GM19452 (cell line): ENCODE results near the gene DUS1L.
"Not testable (repeated sequence)": the region's sequence is repeated elsewhere in the genome, so short reads cannot be mapped to it uniquely, and the experiment has no call there.

Source experiments
- ATAC-seq: cut with Tn5 transposase; IDR thresholded peaks from one replicate; pipeline ENCODE4 v1.9.1; 2021; ENCODE audit not compliant: unreplicated experiment

Gene DUS1L

GRCh38 chr17:82046903-82047302 lies 18.7 kb downstream of the DUS1L start:
- ATAC-seq: no peak

GRCh38 chr17:82045936-82046484 lies 19.6 kb downstream of the DUS1L start:
- no peak for ATAC-seq

GRCh38 chr17:82043507-82043906 lies 22.1 kb downstream of the DUS1L start:
- ATAC-seq: no peak

- no peak for ATAC-seq
Measured at GRCh38 chr17:82042649-82043048, 23.0 kb downstream of the DUS1L start.

GRCh38 chr17:82041144-82041814 lies 24.3 kb downstream of the DUS1L start:
- ATAC-seq: no peak

- no peak for ATAC-seq
Measured at GRCh38 chr17:82039695-82040299, 25.8 kb downstream of the DUS1L start.

- ATAC-seq: not testable (repeated sequence)
Measured at GRCh38 chr17:82038796-82039409, 26.7 kb downstream of the DUS1L start.

GRCh38 chr17:82037889-82038195 lies 27.8 kb downstream of the DUS1L start:
- no peak for ATAC-seq

GRCh38 chr17:82037092-82037888 lies 28.3 kb downstream of the DUS1L start, which contains the start of gene DCXR:
Gene DCXR, minus strand, starts transcription at chr17:82037697. Its CDS starts 15 bp downstream, at chr17:82037682.
- ATAC-seq: peak; percentile 78

- no peak for ATAC-seq
Measured at GRCh38 chr17:82036634-82037091, 28.9 kb downstream of the DUS1L start.

- no peak for ATAC-seq
Measured at GRCh38 chr17:82035956-82036633, 29.5 kb downstream of the DUS1L start.

GRCh38 chr17:82035488-82035887 lies 30.1 kb downstream of the DUS1L start:
- no peak for ATAC-seq

GRCh38 chr17:82034371-82035011 lies 31.1 kb downstream of the DUS1L start:
- no peak for ATAC-seq

GRCh38 chr17:82033359-82034085 lies 32.1 kb downstream of the DUS1L start:
- no peak for ATAC-seq

- ATAC-seq: no peak
Measured at GRCh38 chr17:82031885-82032627, 33.5 kb downstream of the DUS1L start.

GRCh38 chr17:82031303-82031884 lies 34.2 kb downstream of the DUS1L start, which contains the start of gene RAC3:
Gene RAC3, plus strand, starts transcription at chr17:82031678. Its CDS starts 84 bp downstream, at chr17:82031762.
- ATAC-seq: no peak

GRCh38 chr17:82030470-82031302 lies 34.9 kb downstream of the DUS1L start:
- ATAC-seq: no peak
